Epidermal melanocyte (primary cell): ENCODE results near the gene CIAO3.
"Not testable (repeated sequence)": the region's sequence is repeated elsewhere in the genome, so short reads cannot be mapped to it uniquely, and the experiment has no call there.

Experiments
- DNase-seq: peaks from one replicate; pipeline ENCODE4 v3.0.0; 2011; ENCODE audit warnings: low spot score; ENCODE audit not compliant: insufficient read length

The CIAO3 gene

DNA sequence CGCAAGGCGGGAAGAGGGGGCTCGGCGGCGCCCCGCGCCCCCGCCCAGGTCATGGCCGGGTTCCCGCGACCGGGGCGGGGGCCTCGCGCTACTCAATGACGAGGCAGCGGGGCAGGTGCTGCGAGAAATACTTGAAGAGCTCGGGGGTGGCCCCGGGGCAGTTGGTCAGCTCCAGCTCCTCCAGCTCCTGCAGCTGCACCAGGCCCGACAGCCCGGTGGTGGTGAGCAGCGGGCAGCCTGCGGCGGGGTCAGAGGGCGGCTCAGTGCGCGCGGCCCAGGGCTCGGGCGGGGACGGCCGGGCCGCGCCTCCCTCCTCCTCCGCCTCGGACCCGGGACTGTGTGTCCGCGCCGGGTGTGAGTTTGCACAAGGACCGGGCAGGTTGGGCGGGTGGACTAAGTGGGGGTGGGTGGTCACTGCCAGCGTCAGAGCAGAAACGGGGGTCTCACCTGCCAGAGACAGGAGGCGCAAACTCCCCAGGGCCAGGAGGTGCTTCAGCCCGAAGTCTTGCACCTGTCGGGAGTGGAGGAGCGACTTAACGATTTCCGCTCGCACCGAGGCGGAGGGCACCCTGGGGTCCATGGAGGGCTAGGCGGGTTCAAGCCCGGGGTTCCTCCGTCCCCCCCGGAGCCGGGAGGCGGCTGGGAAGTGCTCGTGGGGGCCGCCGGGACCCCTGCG lies 46.5 kb downstream of the CIAO3 start:
- no peak for DNase-seq

DNA sequence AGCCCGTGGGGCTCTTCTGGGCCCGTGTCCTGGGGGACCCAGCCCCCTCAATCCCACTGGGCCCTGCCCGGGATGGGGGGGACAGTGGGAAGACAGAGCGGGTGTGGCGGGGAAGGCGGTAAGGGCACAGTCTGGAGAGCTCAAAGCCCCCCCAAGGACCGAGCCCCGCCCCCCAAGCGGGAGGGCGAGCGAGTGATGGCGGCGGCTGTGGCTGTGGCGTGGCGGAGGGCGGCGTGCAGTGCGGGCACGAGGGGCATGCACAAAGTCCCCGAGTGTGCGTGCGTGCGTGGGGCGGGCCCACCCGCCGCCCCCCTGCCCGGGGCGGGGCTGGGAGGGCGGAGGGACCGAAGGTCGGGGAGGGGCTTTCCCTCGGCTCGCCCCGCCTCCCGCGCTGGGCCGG lies 47.0 kb downstream of the CIAO3 start:
- no peak for DNase-seq

GRCh38 chr16:693364-693763 lies 47.4 kb downstream of the CIAO3 start:
- DNase-seq = no peak

DNA sequence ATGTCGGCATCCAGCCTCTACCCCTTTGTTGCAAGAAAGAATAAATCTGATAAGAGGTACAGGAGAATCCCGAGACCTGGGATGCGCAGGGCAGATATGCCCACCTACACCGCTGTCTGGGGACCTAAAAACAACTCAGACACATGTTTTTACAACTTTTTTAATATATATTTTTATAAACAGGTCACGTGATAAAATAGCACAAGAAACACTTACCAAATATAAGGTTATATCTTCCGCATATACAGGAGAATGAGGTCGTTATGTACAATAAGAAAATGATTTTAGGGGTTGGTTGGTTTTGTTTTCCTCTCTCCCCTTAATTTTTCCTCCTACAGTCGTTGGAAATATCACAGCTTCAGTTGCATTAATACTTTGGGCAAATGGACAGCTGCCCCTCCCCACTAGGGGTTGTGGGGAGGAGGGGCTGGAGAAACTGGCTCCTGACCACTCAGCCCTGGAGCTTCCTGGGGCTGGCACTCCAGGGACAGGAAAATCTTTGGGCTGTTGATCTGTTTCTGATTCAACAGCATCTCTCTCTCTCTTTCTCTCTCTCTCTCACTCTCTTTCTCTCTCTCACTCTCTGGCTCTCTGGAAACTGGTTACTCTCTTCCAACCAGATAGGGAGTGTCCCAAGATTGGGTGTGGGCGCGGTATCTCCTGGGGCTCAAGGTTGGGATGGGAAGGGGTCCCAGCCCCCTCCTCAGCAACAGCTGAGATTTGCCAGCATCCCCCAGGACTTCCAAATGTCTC lies 48.3 kb downstream of the CIAO3 start:
- peak; percentile 16 for DNase-seq

DNA sequence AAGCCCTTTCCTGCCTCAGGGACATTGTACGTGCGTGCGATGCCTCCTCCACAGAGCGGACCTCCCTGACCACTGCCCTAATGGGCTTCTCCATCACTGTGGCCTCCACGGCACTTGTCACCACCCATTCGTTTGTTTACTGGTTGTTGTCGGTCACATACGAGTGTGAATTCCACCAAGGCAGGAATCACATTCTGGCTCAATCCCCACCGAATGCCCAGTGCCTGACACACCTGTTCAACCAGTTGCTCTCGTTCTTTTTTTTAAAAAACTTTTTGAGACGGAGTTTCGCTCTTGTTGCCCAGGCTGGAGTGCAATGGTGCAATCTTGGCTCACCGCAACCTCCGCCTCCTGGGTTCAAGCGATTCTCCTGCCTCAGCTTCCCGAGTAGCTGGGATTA lies 49.6 kb downstream of the CIAO3 start:
- not testable (repeated sequence) for DNase-seq

GRCh38 chr16:689175-689897 lies 51.5 kb downstream of the CIAO3 start:
- DNase-seq = no peak

DNA sequence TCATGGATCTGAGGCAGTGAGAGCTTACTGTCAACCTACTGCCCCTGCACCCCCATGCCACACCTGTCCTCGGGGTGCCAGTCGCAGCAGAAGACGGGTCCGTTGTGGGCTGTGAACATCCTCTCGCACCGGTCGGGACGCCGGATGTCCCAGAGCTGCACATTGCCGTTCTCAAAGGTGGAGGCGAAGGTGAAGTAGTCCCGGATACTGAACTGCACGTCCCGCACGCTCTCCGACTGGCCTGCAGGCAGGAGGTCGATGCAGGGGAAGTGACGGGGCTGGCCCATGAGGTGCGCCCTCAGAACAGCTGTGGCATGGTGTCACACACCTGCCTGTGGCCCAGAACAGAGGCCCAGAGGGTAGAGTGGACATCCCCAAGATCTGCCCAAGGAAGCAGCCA lies 53.3 kb downstream of the CIAO3 start:
- no peak for DNase-seq

GRCh38 chr16:686459-687260 lies 54.1 kb downstream of the CIAO3 start:
- no peak for DNase-seq

- DNase-seq = no peak
These were observed 54.8 kb downstream of the CIAO3 start for GRCh38 chr16:685967-686366.

DNA sequence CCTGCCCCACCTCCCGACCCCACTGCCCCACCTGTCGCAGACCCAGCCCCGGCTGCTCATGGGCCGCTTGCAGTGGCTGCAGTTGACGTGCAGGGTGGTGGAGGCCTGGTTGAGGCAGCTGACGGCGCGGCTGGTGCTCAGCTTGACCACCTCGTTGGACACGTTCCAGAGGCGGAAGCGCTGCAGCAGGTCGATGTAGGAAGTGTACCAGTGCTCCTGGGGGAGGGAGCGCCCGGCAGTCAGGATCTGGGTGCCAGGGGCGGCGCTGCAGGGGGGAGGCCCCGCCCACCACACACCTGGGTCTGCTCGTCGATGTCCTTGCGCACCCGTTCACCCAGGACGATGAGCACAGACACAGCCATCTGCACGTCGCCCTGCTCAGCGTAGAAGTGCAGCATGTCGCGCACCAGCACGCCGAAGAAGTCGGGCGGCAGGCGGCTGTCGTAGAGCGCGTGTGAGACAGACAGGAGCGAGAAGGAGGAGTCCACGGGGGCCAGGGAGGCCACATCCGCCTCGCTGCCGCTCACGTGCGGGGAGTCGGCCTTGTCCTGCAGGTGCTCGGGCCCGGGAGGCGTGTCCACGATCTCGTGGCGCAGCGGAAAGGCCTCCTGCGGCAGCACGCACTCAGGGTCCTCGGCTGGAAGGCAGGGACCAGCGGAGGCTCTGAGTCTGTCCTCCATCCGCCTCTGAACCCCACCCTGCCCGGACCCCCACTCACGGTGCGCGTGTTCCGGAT lies 55.7 kb downstream of the CIAO3 start:
- DNase-seq = no peak

DNA sequence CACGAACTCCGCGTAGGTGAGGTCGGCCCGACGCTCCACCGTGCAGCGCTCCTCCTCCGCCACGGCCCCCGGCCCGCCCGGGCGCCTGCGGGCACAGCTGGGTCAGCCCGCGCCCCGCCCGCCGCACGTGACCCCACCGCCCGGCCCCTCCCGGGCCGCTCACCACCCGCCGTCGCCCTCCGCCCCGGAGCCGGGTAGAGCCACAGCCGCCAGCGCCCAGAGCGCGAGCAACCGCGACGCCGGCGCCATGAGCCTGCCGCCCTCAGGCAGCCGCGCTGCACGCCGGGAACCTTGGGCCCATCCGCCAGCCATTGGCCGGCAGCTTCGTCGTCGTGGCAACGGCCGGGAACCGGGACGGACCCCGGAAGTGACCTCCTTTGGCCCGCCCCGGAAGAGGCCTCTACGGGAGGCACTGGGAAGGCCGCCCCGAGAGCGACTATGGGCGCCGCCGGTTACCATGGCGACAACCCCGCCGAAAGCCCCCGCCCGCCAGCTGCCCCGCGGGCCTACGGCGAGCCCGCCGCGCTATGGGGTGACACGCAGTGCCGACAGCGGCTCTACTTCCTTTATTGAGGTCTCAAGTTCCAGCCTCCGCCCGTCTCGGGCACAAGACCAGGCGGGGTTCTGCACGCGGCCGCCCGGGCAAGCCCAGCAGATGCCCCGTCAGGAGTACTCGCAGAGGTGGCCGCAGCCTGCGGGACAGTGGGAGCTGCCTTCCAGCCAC lies 56.6 kb downstream of the CIAO3 start, which contains the start of gene JMJD8:
Gene JMJD8 (minus strand): TSS at position 264 of the 724 bp plus-strand sequence. CDS start 15 bp downstream, at position 249.
- DNase-seq = peak; percentile 99

GRCh38 chr16:683396-684070 lies 57.3 kb downstream of the CIAO3 start:
- no peak for DNase-seq

DNA sequence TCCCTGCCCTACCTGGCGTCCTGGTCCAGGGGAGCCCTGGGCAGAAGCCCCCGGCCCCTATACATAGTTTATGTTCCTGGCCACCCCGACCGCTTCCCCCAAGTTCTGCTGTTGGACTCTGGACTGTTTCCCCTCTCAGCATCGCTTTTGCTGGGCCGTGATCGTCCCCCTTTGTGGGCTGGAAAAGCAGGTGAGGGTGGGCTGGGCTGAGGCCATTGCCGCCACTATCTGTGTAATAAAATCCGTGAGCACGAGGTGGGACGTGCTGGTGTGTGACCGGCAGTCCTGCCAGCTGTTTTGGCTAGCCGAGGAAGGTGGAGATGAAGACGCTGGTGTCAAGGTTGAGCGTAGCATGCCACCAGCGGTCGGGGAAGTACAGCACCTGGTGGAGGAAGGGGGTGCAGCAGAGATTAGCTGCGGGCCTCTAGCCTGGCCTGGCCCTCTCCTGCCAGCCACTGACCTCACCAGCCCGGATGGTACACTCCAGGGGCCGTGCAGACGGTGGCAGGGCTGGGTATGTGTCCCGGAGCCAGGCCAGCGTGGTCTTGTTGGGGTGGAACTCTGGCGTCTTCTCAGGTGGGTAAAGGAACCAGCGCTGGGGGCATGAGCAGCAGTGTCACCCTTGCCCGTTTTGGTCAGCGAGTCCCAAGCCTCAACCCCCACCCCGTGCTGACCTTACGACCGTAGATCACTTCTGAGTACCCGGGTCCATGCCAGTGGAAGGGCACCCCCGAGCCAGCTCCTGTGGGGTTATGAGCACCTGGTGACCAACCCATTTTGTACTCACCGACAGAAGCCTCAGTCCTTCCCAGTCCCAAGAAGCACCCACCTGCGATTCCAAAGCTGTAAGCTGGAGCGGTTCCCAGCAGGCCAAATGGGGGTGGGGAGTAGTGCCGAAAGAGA lies 58.1 kb downstream of the CIAO3 start:
- DNase-seq = no peak

DNA sequence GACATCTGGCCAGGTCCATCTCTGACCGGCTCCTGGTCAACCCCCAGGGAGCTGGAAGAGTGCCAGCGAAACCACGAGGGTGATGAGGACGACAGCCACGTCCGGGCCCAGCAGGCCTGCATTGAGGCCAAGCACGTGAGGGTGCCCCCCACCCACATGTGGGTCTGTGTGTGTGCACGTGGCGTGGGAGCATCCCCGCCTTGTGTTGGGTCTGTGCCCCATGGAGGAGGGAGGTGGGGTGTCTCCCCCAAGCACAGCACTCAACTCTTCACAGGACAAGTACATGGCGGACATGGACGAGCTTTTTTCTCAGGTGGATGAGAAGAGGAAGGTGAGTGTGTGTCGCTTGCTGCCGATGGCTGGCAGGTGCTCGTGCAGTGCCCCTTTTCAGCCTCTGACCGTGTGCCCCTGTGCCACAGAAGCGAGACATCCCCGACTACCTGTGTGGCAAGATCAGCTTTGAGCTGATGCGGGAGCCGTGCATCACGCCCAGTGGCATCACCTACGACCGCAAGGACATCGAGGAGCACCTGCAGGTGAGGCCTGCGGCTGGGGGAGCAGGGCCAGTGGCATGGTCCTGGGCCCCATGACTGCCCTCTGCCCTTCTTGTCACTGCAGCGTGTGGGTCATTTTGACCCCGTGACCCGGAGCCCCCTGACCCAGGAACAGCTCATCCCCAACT lies 58.9 kb downstream of the CIAO3 start:
- DNase-seq = no peak

GRCh38 chr16:680967-681745 lies 59.6 kb downstream of the CIAO3 start:
- DNase-seq = no peak

GRCh38 chr16:680625-680945 lies 60.2 kb downstream of the CIAO3 start:
- no peak for DNase-seq
